SK-N-SH (cell line): ENCODE measurements around the gene PDLIM5. TPM values are rescaled to one million over a fixed set of nuclear protein-coding genes. Genes with fewer than 3 reads are reported as not detected.

Source experiments
- CTCF ChIA-PET: fragments of 300-600, 350-600 bp; formaldehyde crosslinking; extraction: SDS; loops from one replicate; lab custom pipeline; 2021; lab: Yijun Ruan, JAX
- POLR2A ChIA-PET: fragments of 350-600 bp; sonication (Branson Sonifier 250); formaldehyde crosslinking; extraction: SDS; loops from one replicate; lab custom pipeline; 2020; ENCODE audit warnings: antibody characterized with exemption, inconsistent platforms; lab: Yijun Ruan, JAX
- DNase-seq: peaks from one replicate; pipeline ENCODE4 v3.0.0; 2012
- H2AFZ ChIP-seq: fragments of 200-600 bp; sonication (generic); 2 replicates; pipeline ENCODE4 v1.8.1; 2016; ENCODE audit warnings: antibody characterized with exemption, mild to moderate bottlenecking, low read depth
- H3F3A ChIP-seq: fragments of 200-600 bp; sonication (generic); replicated peaks from 2 replicates; pipeline ENCODE3; 2016; ENCODE audit warnings: antibody characterized with exemption, mild to moderate bottlenecking; ENCODE audit not compliant: insufficient read depth
- H3K27ac ChIP-seq, 2 experiments: fragments of 200-500 bp in 1 of 2; fragments of 200-600 bp in 1 of 2; sonication (Bioruptor generic) in 1 of 2; sonication (generic), shearing (Covaris generic) in 1 of 2; 2 replicates each; pipeline versions ENCODE4 v1.5.1 to v1.6.1; 2014 to 2016; ENCODE audit warnings: low read depth in 2 of 2, inconsistent platforms in 1 of 2, low read length in 1 of 2, mild to moderate bottlenecking in 1 of 2, mixed read lengths in 1 of 2
- H3K27me3 ChIP-seq: fragments of 200-600 bp; sonication (generic), shearing (Covaris generic); 2 replicates; pipeline ENCODE4 v1.6.1; 2016; ENCODE audit warnings: mixed run types; ENCODE audit not compliant: insufficient read depth
- H3K36me3 ChIP-seq, 2 experiments: fragments of 200-500 bp in 1 of 2; fragments of 200-600 bp in 1 of 2; sonication (Bioruptor generic) in 1 of 2; sonication (generic) in 1 of 2; replicated peaks in 1 of 2; 2 replicates each; pipeline versions ENCODE3 to v1.5.1; 2014 to 2016; ENCODE audit warnings: low read length in 1 of 2, mild to moderate bottlenecking in 1 of 2; ENCODE audit not compliant: insufficient read depth in 2 of 2, control insufficient read depth in 1 of 2
- H3K4me1 ChIP-seq, 2 experiments: fragments of 200-500 bp in 1 of 2; fragments of 200-600 bp in 1 of 2; sonication (Bioruptor generic) in 1 of 2; sonication (generic), shearing (Covaris generic) in 1 of 2; 2 replicates each; pipeline versions ENCODE4 v1.5.1 to v1.6.1; 2014 to 2016; ENCODE audit warnings: low read depth in 1 of 2, low read length in 1 of 2, mixed run types in 1 of 2; ENCODE audit not compliant: insufficient read depth in 2 of 2, control insufficient read depth in 1 of 2
- H3K4me2 ChIP-seq: fragments of 200-600 bp; sonication (generic), shearing (Covaris generic); 2 replicates; pipeline ENCODE4 v1.6.1; 2017; ENCODE audit warnings: mixed run types
- H3K4me3 ChIP-seq, 2 experiments: fragments of 200-500 bp in 1 of 2; fragments of 200-600 bp in 1 of 2; sonication (Bioruptor generic) in 1 of 2; sonication (generic), shearing (Covaris generic) in 1 of 2; 2 replicates each; pipeline versions ENCODE4 v1.5.1 to v1.8.1; 2014 to 2016; ENCODE audit warnings: low read depth in 2 of 2, inconsistent platforms in 1 of 2, low read length in 1 of 2, mild to moderate bottlenecking in 1 of 2, mixed read lengths in 1 of 2, moderate library complexity in 1 of 2
- H3K79me2 ChIP-seq: fragments of 200-600 bp; sonication (generic); 2 replicates; pipeline ENCODE4 v1.8.1; 2017; ENCODE audit warnings: mild to moderate bottlenecking; ENCODE audit not compliant: insufficient read depth
- H3K9ac ChIP-seq: fragments of 200-600 bp; sonication (generic); 2 replicates; pipeline ENCODE4 v1.6.1; 2017; ENCODE audit warnings: mixed run types
- H3K9me2 ChIP-seq: fragments of 200-600 bp; sonication (generic); 2 replicates; pipeline ENCODE4 v1.6.1; 2017; ENCODE audit warnings: mixed run types
- H3K9me3 ChIP-seq: fragments of 200-600 bp; sonication (generic); 2 replicates; pipeline ENCODE4 v1.6.1; 2017; ENCODE audit warnings: mixed run types, mild to moderate bottlenecking, moderate library complexity
- H4K20me1 ChIP-seq: fragments of 200-600 bp; sonication (generic); 2 replicates; pipeline ENCODE4 v1.6.1; 2017; ENCODE audit warnings: mild to moderate bottlenecking, mixed run types; ENCODE audit not compliant: insufficient read depth
- ELF1 ChIP-seq: IDR thresholded peaks from 2 replicates; pipeline ENCODE4 v1.4.0; 2012
- EP300 ChIP-seq, 2 experiments: IDR thresholded peaks; 2 replicates each; pipeline versions ENCODE4 v1.4.0 to v1.6.1; 2012; ENCODE audit warnings: borderline replicate concordance in 1 of 2, low read depth in 1 of 2, low read length in 1 of 2
- FOSL2 ChIP-seq: IDR thresholded peaks from 2 replicates; pipeline ENCODE4 v1.4.0; 2012; ENCODE audit warnings: low read depth, mild to moderate bottlenecking, moderate library complexity, borderline replicate concordance
- FOXJ3 ChIP-seq: sonication (generic); formaldehyde crosslinking; IDR thresholded peaks from 2 replicates; pipeline ENCODE4 v1.5.1; 2020; ENCODE audit warnings: mild to moderate bottlenecking, missing genetic modification reagents
- IRF3 ChIP-seq: fragments of 150-350 bp; IDR thresholded peaks from 2 replicates; pipeline ENCODE4 v1.6.1; 2016; ENCODE audit warnings: mild to moderate bottlenecking, low read depth, low read length
- NRF1 ChIP-seq: IDR thresholded peaks from 2 replicates; pipeline ENCODE4 v1.6.1; 2012; ENCODE audit warnings: low read depth, mild to moderate bottlenecking, low read length
- RXRA ChIP-seq: IDR thresholded peaks from 2 replicates; pipeline ENCODE4 v1.4.0; 2012; ENCODE audit warnings: low read depth, mild to moderate bottlenecking, borderline replicate concordance
- TEAD4 ChIP-seq: IDR thresholded peaks from 2 replicates; pipeline ENCODE4 v1.4.0; 2012; ENCODE audit warnings: mild to moderate bottlenecking, borderline replicate concordance; ENCODE audit not compliant: insufficient read depth
- ZBTB33 ChIP-seq: IDR thresholded peaks from 2 replicates; pipeline ENCODE4 v1.4.0; 2012; ENCODE audit warnings: low read depth, borderline replicate concordance
- WGBS: methylation state at CpG from one replicate; pipeline ENCODE4 v1.1.6; 2017; ENCODE audit warnings: low lambda C conversion rate; 5-methylcytosine and 5-hydroxymethylcytosine counted together
- polyA plus RNA-seq, 3 experiments: library from polyadenylated mRNA; depleted of rRNA; stranded (reverse); fragments of >200 nt; gene quantifications; 2 replicates each; pipeline ENCODE4 v1.2.3, GENCODE V29; 2012

PDLIM5 gene
- polyA plus RNA-seq, 1 of the 3 experiments (the other 2 are of a cell fraction), result 36.7 TPM

GRCh38 chr4:94665500-94666404 is 214.0 kb downstream of the PDLIM5 start:
- POLR2A ChIA-PET, result interaction anchor here (0.6 kb wide), 1 partner anchor 179 kb away, joined by 3 read pairs; no protein-coding TSS in a partner anchor
- 87% methylated on average over 3 of the region's 3 CpGs for WGBS
- Histone ChIP-seq H3K4me3 (no peak overlapping the region), H3K27me3 (no peaks in the 10 kb centered on the region), H3K79me2 (no peaks in the 10 kb centered on the region), H3K4me2 (no peak overlapping the region), H3K27ac (no peak overlapping the region)
- no peak for DNase-seq
- TF ChIP-seq RXRA, result no peak
- TF ChIP-seq FOSL2, result no peak
- TF ChIP-seq TEAD4, result no peak
- TF ChIP-seq IRF3, result no peak
- TF ChIP-seq ELF1, result no peak
- TF ChIP-seq ZBTB33, result no peak
- no peak for TF ChIP-seq EP300 (IDR thresholded peaks at IDR 0.05; ENCODE audit: borderline replicate concordance in 1 of 2, low read depth in 1 of 2, low read length in 1 of 2)
- TF ChIP-seq NRF1, result no peak
- TF ChIP-seq, all 33 proteins: peak for 0
- Histone ChIP-seq H3F3A (peaks cover 3% of the 10 kb centered on the region), H3K9ac (no peak overlapping the region), H3K4me1 (no peaks in the 10 kb centered on the region; a peak in 1 of 4 replicates), H2AFZ (no peak overlapping the region), H3K36me3 (peaks cover 3 to 76% of the 10 kb centered on the region in 2 experiments), H4K20me1 (no peaks in the 10 kb centered on the region), H3K9me3 (no peaks in the 10 kb centered on the region), H3K9me2 (no peaks in the 10 kb centered on the region)
- CTCF ChIA-PET, result interaction anchor here (1.0 to 1.5 kb wide), 2 partner anchors 14 to 410 kb away, joined by 3 read pairs; no protein-coding TSS in a partner anchor

GRCh38 chr4:94668724-94669123 is 217.0 kb downstream of the PDLIM5 start:
- Histone ChIP-seq H3K79me2 (no peaks in the 10 kb centered on the region), H3K27ac (no peak overlapping the region), H3K9me3 (no peaks in the 10 kb centered on the region), H3K4me2 (no peak overlapping the region), H3F3A (peaks cover 13% of the 10 kb centered on the region), H3K4me3 (no peak overlapping the region), H3K4me1 (no peaks in the 10 kb centered on the region; a peak in 1 of 4 replicates), H2AFZ (no peak overlapping the region), H3K9ac (no peak overlapping the region), H3K27me3 (no peaks in the 10 kb centered on the region), H3K36me3 (peaks cover 0 to 48% of the 10 kb centered on the region in 2 experiments), H4K20me1 (no peaks in the 10 kb centered on the region), H3K9me2 (no peaks in the 10 kb centered on the region)
- ChIA-PET CTCF (interaction anchor here (1.0 kb wide), 1 partner anchor 143 kb away, joined by 3 read pairs; no protein-coding TSS in a partner anchor), POLR2A (no interaction called here)
- no peak for DNase-seq
- WGBS, result 79% methylated on average over 7 of the region's 7 CpGs
- TF ChIP-seq FOXJ3 (no peak), ZBTB33 (no peak), EP300 (IDR thresholded peaks at IDR 0.05; ENCODE audit: borderline replicate concordance in 1 of 2, low read depth in 1 of 2, low read length in 1 of 2) (no peak)
